GM12864 (cell line): Measurements from ENCODE around the gene MAD1L1.

Source experiments
- DNase-seq: peaks from one replicate; pipeline ENCODE4 v3.0.0-alpha.2; 2011; ENCODE audit warnings: low read depth
- H3K4me3 ChIP-seq: 2 replicates; pipeline ENCODE4 v1.5.1; 2011; ENCODE audit warnings: mild to moderate bottlenecking, low read depth, low read length, control low read depth
- CTCF ChIP-seq: IDR thresholded peaks from 2 replicates; pipeline ENCODE4 v1.5.1; 2011; ENCODE audit warnings: low read depth, mild to moderate bottlenecking, moderate library complexity, low read length, control low read depth, inconsistent platforms; ENCODE audit errors: missing control alignments

The MAD1L1 gene

GRCh38 chr7:1915326-1915725 lies 317.4 kb downstream of the MAD1L1 start:
- DNase-seq: no peak
- no peak overlapping the region for H3K4me3 ChIP-seq
- TF ChIP-seq CTCF: no peak

DNA sequence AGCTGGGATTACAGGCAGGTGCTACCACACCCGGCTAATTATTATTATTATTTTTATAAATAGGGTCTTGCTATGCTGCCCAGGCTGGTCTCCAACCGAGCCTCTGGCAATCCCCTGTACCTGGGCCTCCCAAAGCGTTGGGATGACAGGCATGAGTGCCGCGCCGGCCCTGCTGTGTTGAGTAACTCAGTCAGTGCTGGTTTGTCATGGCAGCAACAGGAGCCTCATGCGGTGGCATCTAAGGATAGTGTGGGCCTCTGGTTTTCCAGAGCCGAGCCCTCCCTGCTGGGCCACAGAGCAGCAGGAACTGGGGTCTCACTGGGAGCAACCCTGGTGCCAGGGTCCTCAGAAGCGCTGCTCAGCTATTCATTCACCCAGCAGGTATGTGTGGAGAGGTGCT lies 318.0 kb downstream of the MAD1L1 start:
- H3K4me3 ChIP-seq: no peak overlapping the region
- no peak for TF ChIP-seq CTCF
- DNase-seq: no peak

DNA sequence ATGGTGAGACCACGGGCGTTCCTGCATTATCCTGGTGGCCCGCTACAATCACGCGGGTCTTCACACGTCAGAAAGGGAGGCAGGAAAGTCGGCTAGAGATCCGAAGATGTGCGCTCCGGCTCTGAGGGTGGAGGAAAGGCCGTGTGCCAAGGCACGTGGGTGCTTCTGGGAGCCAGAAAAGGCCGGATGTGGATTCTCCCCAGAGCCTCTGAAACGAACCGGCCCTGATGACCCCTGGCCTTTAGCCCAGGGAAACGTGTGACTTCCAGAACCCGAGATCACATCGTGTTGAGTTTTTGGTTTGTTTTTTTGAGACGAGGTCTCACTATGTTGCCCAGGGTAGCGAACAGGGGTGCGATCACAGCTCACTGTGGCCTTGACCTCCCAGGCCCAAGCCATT lies 318.4 kb downstream of the MAD1L1 start:
- DNase-seq: no peak
- H3K4me3 ChIP-seq: no peak overlapping the region
- no peak for TF ChIP-seq CTCF

DNA sequence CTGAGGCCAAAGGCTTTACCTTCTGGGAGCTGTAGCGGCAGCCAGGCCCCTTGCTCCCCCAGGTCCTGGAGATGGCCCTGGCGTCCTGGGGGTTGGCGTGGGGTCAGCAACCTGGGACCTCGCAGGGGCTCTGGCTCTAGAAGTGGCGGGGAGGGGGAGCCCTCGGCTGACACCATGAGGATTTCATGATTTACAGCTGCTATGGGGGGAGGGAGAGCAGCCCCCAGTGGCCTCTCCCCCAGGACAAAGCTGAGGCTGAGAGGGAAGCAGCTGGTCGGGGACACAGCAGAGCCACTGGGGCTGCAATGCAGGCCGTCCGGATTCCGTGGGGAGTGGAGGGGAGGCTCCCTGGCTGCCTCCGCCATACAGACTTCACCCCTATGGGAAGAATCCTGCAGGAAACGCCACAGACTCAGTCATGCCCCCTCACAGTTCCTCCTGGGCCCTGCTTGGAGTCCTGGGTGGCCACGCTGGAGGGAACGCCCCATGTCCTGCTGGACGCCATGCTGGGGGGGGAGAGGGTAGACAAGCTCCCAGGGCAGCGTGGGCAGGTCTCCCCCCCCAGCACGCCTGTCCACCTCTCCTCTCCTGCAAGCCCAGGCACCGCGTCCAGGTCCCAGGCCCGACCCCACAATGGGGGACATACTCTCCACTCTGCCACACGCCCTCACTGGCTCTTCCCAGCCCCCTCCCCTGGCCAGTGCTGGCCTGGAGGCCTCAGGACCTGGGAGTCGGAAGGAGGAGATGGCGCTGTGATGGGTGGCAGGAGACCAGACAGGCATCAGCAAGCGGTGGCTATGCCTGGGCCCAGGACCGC lies 319.1 kb downstream of the MAD1L1 start:
- no peak overlapping the region for H3K4me3 ChIP-seq
- TF ChIP-seq CTCF: no peak
- DNase-seq: no peak

GRCh38 chr7:1912593-1913465 lies 319.9 kb downstream of the MAD1L1 start:
- H3K4me3 ChIP-seq: no peak overlapping the region

GRCh38 chr7:1911571-1911970 lies 321.2 kb downstream of the MAD1L1 start:
- TF ChIP-seq CTCF: no peak
- H3K4me3 ChIP-seq: no peak overlapping the region
- DNase-seq: no peak

More at GRCh38 chr7:1912593-1913465, 319.9 kb downstream of the MAD1L1 start:
- no peak for DNase-seq
- no peak for TF ChIP-seq CTCF
